ENCODE measurements around the gene UPP2. TPM values are rescaled to one million over a fixed set of nuclear protein-coding genes. Genes with fewer than 3 reads are reported as not detected.

UPP2 gene
- total RNA-seq, 1 donor from 2014 or later = not detected

DNA sequence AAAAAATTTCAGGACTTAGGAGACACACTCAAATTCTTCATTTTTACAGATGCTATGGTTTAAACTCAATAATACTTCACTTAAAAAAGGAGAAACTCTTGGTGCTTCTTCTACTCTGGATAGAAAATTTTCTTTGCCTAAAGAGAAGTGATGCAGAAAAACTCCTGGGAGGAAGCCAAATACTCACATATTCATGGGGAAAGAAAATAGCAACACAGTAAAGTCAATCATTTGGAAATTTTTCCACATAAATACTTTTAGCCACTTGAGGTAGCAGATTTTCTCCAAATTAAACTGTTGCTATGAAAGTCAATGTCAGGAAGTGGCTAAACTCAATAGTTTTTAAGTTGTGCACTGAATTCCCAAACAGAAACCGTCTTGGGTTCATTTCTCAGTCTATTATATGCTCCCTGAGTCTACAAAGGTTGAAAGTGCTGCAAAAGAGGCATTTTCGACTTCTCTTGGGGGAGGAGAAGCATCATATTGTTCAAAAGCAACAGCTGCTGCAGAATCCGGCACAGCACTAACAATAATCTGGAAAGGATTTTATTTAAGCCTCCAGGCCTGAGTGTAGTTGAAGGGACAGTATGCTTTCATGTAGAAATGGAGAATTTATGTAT, 81.1 kb downstream of the UPP2 start:
- Histone ChIP-seq H3K27me3 (no peaks in the 10 kb centered on the region), H3K27ac (no peak overlapping the region), H3K4me3 (no peak overlapping the region), H3K4me1 (no peaks in the 10 kb centered on the region), H3K36me3 (no peaks in the 10 kb centered on the region), H3K9me3 (no peaks in the 10 kb centered on the region)
- DNase-seq (no peak), ATAC-seq (no peak)
- intact Hi-C loops (cut with DNase I) = loop anchor here (10.0 kb wide), 1 partner anchor 138 kb away; no protein-coding TSS in a partner anchor
- TF ChIP-seq, protein P1, sequence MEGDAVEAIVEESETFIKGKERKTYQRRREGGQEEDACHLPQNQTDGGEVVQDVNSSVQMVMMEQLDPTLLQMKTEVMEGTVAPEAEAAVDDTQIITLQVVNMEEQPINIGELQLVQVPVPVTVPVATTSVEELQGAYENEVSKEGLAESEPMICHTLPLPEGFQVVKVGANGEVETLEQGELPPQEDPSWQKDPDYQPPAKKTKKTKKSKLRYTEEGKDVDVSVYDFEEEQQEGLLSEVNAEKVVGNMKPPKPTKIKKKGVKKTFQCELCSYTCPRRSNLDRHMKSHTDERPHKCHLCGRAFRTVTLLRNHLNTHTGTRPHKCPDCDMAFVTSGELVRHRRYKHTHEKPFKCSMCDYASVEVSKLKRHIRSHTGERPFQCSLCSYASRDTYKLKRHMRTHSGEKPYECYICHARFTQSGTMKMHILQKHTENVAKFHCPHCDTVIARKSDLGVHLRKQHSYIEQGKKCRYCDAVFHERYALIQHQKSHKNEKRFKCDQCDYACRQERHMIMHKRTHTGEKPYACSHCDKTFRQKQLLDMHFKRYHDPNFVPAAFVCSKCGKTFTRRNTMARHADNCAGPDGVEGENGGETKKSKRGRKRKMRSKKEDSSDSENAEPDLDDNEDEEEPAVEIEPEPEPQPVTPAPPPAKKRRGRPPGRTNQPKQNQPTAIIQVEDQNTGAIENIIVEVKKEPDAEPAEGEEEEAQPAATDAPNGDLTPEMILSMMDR (IDR thresholded peaks at IDR 0.05) = no peak

DNA sequence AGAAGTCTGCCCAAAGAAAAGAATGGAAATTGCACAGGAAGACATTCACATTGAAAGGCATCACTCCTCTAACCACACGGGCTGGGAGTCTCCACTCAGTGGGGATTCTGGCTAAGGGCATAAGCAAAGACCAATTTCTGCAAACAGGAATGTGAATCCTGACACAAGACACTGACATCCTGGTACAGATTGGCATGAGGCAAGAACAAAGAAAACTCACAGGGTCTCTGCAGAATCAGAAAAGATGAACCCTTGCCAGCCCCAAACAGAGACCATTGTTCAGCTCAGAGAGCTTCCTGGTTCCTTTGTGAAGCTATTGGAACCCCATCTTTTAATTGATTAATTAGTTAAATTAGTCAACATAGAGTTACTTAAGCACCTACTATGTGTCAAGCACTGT, 82.3 kb downstream of the UPP2 start:
- no peak for ATAC-seq
- no peak overlapping the region for H3K27ac ChIP-seq
- intact Hi-C loops (cut with DNase I) = loop anchor here (10.0 kb wide), 1 partner anchor 139 kb away; no protein-coding TSS in a partner anchor

DNA sequence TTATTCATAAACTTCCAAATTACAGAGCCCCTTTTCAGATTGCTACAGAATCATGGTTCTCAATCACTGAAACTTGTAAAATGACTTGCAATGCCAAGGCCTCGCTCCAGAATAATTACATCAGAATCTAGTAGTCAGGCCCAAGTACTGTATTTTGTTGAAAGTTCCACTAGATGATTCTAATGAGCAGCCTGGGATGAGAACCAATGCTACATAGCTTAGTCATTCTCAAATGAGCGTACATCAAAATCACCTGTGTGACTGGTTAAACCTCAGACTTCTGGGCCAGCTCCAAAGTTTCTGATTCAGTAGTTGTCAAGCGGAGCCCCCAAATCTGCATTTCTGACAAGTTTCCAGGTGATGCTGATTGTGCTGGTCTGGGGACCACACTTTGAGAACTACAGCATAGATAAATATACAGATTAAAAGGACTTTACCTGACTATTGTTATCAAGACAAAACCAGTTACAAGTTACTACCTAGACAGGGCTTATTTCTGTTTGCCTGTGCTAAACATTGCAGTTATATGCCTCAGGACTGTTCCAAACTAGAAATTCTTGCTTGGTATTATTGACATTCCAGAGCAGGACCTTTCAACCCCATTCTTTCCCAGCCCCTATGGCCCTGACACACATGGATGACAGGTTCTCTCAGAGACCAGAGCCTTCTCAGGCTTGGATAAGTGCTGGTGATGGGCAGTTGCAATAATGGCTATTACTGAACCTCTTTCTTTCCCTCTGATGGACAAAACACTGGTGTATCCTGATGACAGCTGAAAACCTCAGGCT, 83.1 kb downstream of the UPP2 start:
- Histone ChIP-seq H3K4me1 (no peaks in the 10 kb centered on the region), H3K9me3 (no peaks in the 10 kb centered on the region), H3K27ac (no peak overlapping the region), H3K36me3 (no peaks in the 10 kb centered on the region), H3K27me3 (no peaks in the 10 kb centered on the region), H3K4me3 (no peak overlapping the region)
- TF ChIP-seq, protein P1 (IDR thresholded peaks at IDR 0.05) = no peak
- intact Hi-C loops (cut with DNase I) = loop anchor here (10.0 kb wide), 1 partner anchor 140 kb away; no protein-coding TSS in a partner anchor
- no peak for DNase-seq
- ATAC-seq = no peak

More for the DNA sequence above, 82.3 kb downstream of the UPP2 start:
- Histone ChIP-seq H3K4me3 (no peak overlapping the region), H3K36me3 (no peaks in the 10 kb centered on the region), H3K4me1 (no peaks in the 10 kb centered on the region), H3K27me3 (no peaks in the 10 kb centered on the region), H3K9me3 (no peaks in the 10 kb centered on the region)
- DNase-seq = no peak
- TF ChIP-seq, protein P1 (IDR thresholded peaks at IDR 0.05) = no peak

Other genes starting within 250 kb of the UPP2 start
- gene ACVR1, start 225.5 kb upstream of the UPP2 start, total RNA-seq = 34.4 TPM